Body of pancreas (tissue), 4 donors: ENCODE measurements around the gene PXDN.

Experiments
- CTCF ChIP-seq, 7 experiments: fragments of 450-650 bp in 4 of 7; fragments of 200-600 bp in 3 of 7; sonication (generic) in 3 of 7; IDR thresholded peaks; one replicate each; pipeline ENCODE4 v1.5.1; 2016 to 2019; ENCODE audit warnings: antibody characterized with exemption in 7 of 7
- POLR2A ChIP-seq, 3 donors: fragments of 450-650 bp; IDR thresholded peaks; one replicate each; pipeline ENCODE4 v1.6.1; 2016; ENCODE audit warnings: antibody characterized with exemption in 3 of 3, mild to moderate bottlenecking in 2 of 3

GRCh38 chr2:1748741-1749488 is 4.6 kb upstream of the PXDN start:
- no peak for TF ChIP-seq CTCF (IDR thresholded peaks at IDR 0.05)
- no peak for TF ChIP-seq POLR2A (IDR thresholded peaks at IDR 0.05)
